Suprapubic skin (tissue), 4 donors: ENCODE data around the gene FAM219A.

Experiments used
- EP300 ChIP-seq: sonication (generic); formaldehyde crosslinking; IDR thresholded peaks from one replicate; pipeline ENCODE4 v1.6.1; 2017; ENCODE audit warnings: antibody characterized with exemption
- POLR2A ChIP-seq, 2 donors: fragments of 450-650 bp; IDR thresholded peaks; one replicate each; pipeline ENCODE4 v1.6.1; 2017; ENCODE audit warnings: antibody characterized with exemption in 2 of 2, mild to moderate bottlenecking in 2 of 2, moderate library complexity in 2 of 2
- POLR2AphosphoS5 ChIP-seq, 3 donors: sonication (generic); formaldehyde crosslinking; IDR thresholded peaks; one replicate each; pipeline ENCODE4 v1.6.1; 2017; ENCODE audit warnings: antibody characterized with exemption in 3 of 3
- TF ChIP-seq, protein P1 (sequence below), 2 donors: fragments of 200-600 bp in 1 of 2; fragments of 450-650 bp in 1 of 2; sonication (generic) in 1 of 2; IDR thresholded peaks; one replicate each; pipeline ENCODE4 v1.5.1; 2016 to 2019; ENCODE audit warnings: antibody characterized with exemption in 2 of 2, mild to moderate bottlenecking in 1 of 2, moderate library complexity in 1 of 2

DNA sequence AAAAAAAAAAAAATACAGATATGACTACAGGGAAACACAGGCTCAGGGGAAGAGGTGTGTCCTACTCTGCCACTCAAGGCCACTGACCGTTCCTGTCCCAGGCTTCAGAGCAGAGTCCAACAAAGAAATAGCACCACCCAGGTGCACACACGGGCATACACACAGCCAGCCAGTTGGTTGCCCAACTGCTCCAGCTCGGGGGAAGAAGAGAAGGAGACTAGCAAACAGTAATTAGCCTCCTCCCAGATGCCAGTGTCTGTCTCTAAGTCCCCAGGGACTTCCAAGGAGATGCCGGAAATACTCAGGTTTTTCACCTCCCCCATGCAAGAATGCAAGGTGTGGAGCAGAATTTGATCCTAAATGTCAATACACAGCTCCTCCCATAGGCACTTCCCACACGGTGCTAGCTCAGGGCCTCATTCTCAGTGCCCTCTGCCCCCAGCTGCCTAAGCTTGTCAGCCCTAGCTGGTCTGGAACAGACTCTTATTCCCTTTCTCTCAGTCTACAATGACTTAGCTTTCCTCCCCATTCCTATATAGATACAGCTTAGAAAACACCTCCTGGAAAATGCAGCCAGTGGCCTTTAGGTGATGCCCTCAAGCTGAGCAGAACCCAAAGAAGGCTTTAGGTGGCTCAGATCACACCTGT is 83.3 kb downstream of the FAM219A start:
- TF ChIP-seq, protein P1, sequence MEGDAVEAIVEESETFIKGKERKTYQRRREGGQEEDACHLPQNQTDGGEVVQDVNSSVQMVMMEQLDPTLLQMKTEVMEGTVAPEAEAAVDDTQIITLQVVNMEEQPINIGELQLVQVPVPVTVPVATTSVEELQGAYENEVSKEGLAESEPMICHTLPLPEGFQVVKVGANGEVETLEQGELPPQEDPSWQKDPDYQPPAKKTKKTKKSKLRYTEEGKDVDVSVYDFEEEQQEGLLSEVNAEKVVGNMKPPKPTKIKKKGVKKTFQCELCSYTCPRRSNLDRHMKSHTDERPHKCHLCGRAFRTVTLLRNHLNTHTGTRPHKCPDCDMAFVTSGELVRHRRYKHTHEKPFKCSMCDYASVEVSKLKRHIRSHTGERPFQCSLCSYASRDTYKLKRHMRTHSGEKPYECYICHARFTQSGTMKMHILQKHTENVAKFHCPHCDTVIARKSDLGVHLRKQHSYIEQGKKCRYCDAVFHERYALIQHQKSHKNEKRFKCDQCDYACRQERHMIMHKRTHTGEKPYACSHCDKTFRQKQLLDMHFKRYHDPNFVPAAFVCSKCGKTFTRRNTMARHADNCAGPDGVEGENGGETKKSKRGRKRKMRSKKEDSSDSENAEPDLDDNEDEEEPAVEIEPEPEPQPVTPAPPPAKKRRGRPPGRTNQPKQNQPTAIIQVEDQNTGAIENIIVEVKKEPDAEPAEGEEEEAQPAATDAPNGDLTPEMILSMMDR (IDR thresholded peaks at IDR 0.05), result no peak
- TF ChIP-seq POLR2AphosphoS5 (IDR thresholded peaks at IDR 0.05) (no peak), POLR2A (IDR thresholded peaks at IDR 0.05) (no peak), EP300 (no peak)
